GM19099 (cell line): ENCODE data around the gene DCD.

Experiments
- POLR2A ChIP-seq: IDR thresholded peaks from 3 replicates; pipeline ENCODE4 v1.6.1; 2011; ENCODE audit warnings: low read depth; ENCODE audit not compliant: insufficient read length; ENCODE audit errors: extremely low read depth

The DCD gene

GRCh38 chr12:54627304-54627703 is 20.9 kb downstream of the DCD start:
- TF ChIP-seq POLR2A = no peak

- TF ChIP-seq POLR2A = no peak
Measured at GRCh38 chr12:54625598-54625997, 22.6 kb downstream of the DCD start.

- TF ChIP-seq POLR2A = no peak
Measured at GRCh38 chr12:54624315-54625279, 23.6 kb downstream of the DCD start.

GRCh38 chr12:54622463-54623183 is 25.5 kb downstream of the DCD start:
- TF ChIP-seq POLR2A = no peak

GRCh38 chr12:54616933-54617680 is 31.1 kb downstream of the DCD start:
- no peak for TF ChIP-seq POLR2A

- TF ChIP-seq POLR2A = no peak
Measured at GRCh38 chr12:54612225-54612750, 35.9 kb downstream of the DCD start.

GRCh38 chr12:54611715-54612149 is 36.4 kb downstream of the DCD start:
- TF ChIP-seq POLR2A = no peak

- no peak for TF ChIP-seq POLR2A
Measured at GRCh38 chr12:54608769-54609168, 39.4 kb downstream of the DCD start.

- no peak for TF ChIP-seq POLR2A
Measured at GRCh38 chr12:54608156-54608555, 40.0 kb downstream of the DCD start.

GRCh38 chr12:54606556-54606955 is 41.6 kb downstream of the DCD start:
- TF ChIP-seq POLR2A = no peak

GRCh38 chr12:54605138-54605970 is 42.8 kb downstream of the DCD start:
- TF ChIP-seq POLR2A = no peak

- TF ChIP-seq POLR2A = no peak
Measured at GRCh38 chr12:54604436-54604835, 43.7 kb downstream of the DCD start.

- TF ChIP-seq POLR2A = no peak
Measured at GRCh38 chr12:54603872-54604271, 44.3 kb downstream of the DCD start.

GRCh38 chr12:54603173-54603814 is 44.9 kb downstream of the DCD start:
- TF ChIP-seq POLR2A = no peak

- TF ChIP-seq POLR2A = no peak
Measured at GRCh38 chr12:54602661-54603060, 45.5 kb downstream of the DCD start.
